Glutamatergic neuron (in vitro differentiated cells): Measurements from ENCODE around the gene SH3GL2. TPM values are rescaled to one million over a fixed set of nuclear protein-coding genes. Genes with fewer than 3 reads are reported as not detected.

Experiments
- DNase-seq: peaks from one replicate; pipeline ENCODE4 v3.0.0; 2022
- H3K27ac Mint-ChIP-seq: one replicate; pipeline ENCODE4 v1.8.0; 2020; ENCODE audit warnings: mild to moderate bottlenecking, mixed read lengths, inconsistent platforms; ENCODE audit not compliant: unreplicated experiment
- H3K27me3 Mint-ChIP-seq: one replicate; pipeline ENCODE4 v1.8.0; 2020; ENCODE audit warnings: mild to moderate bottlenecking, moderate library complexity, mixed read lengths, inconsistent platforms; ENCODE audit not compliant: unreplicated experiment
- H3K36me3 Mint-ChIP-seq: one replicate; pipeline ENCODE4 v1.8.0; 2020; ENCODE audit warnings: mild to moderate bottlenecking, mixed read lengths, inconsistent platforms; ENCODE audit not compliant: unreplicated experiment
- H3K4me1 Mint-ChIP-seq: one replicate; pipeline ENCODE4 v1.8.0; 2020; ENCODE audit warnings: mild to moderate bottlenecking, low read depth, mixed read lengths, inconsistent platforms; ENCODE audit not compliant: unreplicated experiment
- H3K4me3 Mint-ChIP-seq: one replicate; pipeline ENCODE4 v1.8.0; 2020; ENCODE audit warnings: mild to moderate bottlenecking, mixed read lengths, inconsistent platforms; ENCODE audit not compliant: unreplicated experiment
- H3K9me3 Mint-ChIP-seq: one replicate; pipeline ENCODE4 v1.8.0; 2020; ENCODE audit warnings: mild to moderate bottlenecking, moderate library complexity, mixed read lengths, inconsistent platforms; ENCODE audit not compliant: unreplicated experiment
- CTCF ChIP-seq: fragments of 200-600 bp; sonication (generic); IDR thresholded peaks from one replicate; pipeline ENCODE4 v1.5.0; 2021; ENCODE audit not compliant: partially characterized antibody, unreplicated experiment
- total RNA-seq: library from RNA; stranded (reverse); fragmentation: NEBNext Ultra II Directional; extraction: Animal tissue kit (Norgen Biotek cat#: 25700); gene quantifications from one replicate; pipeline ENCODE4 v1.2.1, GENCODE V29; 2021; ENCODE audit not compliant: unreplicated experiment

Gene SH3GL2
- total RNA-seq, 1 donor from 2014 or later = 8.1 TPM

GRCh38 chr9:17588941-17589340 lies 10.1 kb downstream of the SH3GL2 start:
- H3K4me1 Mint-ChIP-seq = no peaks in the 10 kb centered on the region
- no peak for DNase-seq
- no peaks in the 10 kb centered on the region for H3K9me3 Mint-ChIP-seq
- H3K4me3 Mint-ChIP-seq = no peak overlapping the region
- TF ChIP-seq CTCF = no peak
- H3K27me3 Mint-ChIP-seq = no peaks in the 10 kb centered on the region
- no peak overlapping the region for H3K27ac Mint-ChIP-seq
- no peaks in the 10 kb centered on the region for H3K36me3 Mint-ChIP-seq

- Mint-ChIP-seq H3K4me1 (no peaks in the 10 kb centered on the region), H3K9me3 (no peaks in the 10 kb centered on the region), H3K4me3 (no peak overlapping the region), H3K27me3 (no peaks in the 10 kb centered on the region), H3K27ac (peak overlapping the region; percentile 20), H3K36me3 (no peaks in the 10 kb centered on the region)
- DNase-seq = no peak
- no peak for TF ChIP-seq CTCF
Measured at GRCh38 chr9:17589771-17590170, 10.9 kb downstream of the SH3GL2 start.

- Mint-ChIP-seq H3K9me3 (no peaks in the 10 kb centered on the region), H3K36me3 (no peaks in the 10 kb centered on the region), H3K27ac (no peak overlapping the region), H3K27me3 (peaks cover 3% of the 10 kb centered on the region), H3K4me1 (no peaks in the 10 kb centered on the region), H3K4me3 (no peak overlapping the region)
- TF ChIP-seq CTCF = no peak
- no peak for DNase-seq
Measured at GRCh38 chr9:17594961-17595360, 16.1 kb downstream of the SH3GL2 start.

GRCh38 chr9:17597977-17598376 lies 19.1 kb downstream of the SH3GL2 start:
- Mint-ChIP-seq H3K27ac (no peak overlapping the region), H3K9me3 (no peaks in the 10 kb centered on the region), H3K36me3 (no peaks in the 10 kb centered on the region), H3K27me3 (peaks cover 3% of the 10 kb centered on the region), H3K4me1 (no peaks in the 10 kb centered on the region), H3K4me3 (no peak overlapping the region)
- TF ChIP-seq CTCF = no peak
- DNase-seq = no peak

GRCh38 chr9:17600962-17601593 lies 22.2 kb downstream of the SH3GL2 start:
- H3K36me3 Mint-ChIP-seq = no peaks in the 10 kb centered on the region
- TF ChIP-seq CTCF = no peak
- no peaks in the 10 kb centered on the region for H3K4me1 Mint-ChIP-seq
- H3K4me3 Mint-ChIP-seq = no peak overlapping the region
- no peaks in the 10 kb centered on the region for H3K9me3 Mint-ChIP-seq
- no peak overlapping the region for H3K27ac Mint-ChIP-seq
- peaks cover 3% of the 10 kb centered on the region for H3K27me3 Mint-ChIP-seq
- DNase-seq = no peak
